DOHH2 (cell line): Measurements from ENCODE around the gene KLHL30.

Source experiments
- EZH2phosphoT487 ChIP-seq: fragments of 200-600 bp; sonication (generic); IDR thresholded peaks from 2 replicates; pipeline ENCODE4 v1.6.1; 2017; ENCODE audit warnings: borderline replicate concordance, mild to moderate bottlenecking, antibody characterized with exemption, low read length, moderate library complexity, mixed read lengths
- TF ChIP-seq, protein P1 (sequence below): fragments of 200-600 bp; sonication (generic); IDR thresholded peaks from one replicate; pipeline ENCODE4 v1.5.1; 2014; ENCODE audit warnings: antibody characterized with exemption, mild to moderate bottlenecking, low read depth, low read length; ENCODE audit not compliant: poor library complexity, severe bottlenecking

DNA sequence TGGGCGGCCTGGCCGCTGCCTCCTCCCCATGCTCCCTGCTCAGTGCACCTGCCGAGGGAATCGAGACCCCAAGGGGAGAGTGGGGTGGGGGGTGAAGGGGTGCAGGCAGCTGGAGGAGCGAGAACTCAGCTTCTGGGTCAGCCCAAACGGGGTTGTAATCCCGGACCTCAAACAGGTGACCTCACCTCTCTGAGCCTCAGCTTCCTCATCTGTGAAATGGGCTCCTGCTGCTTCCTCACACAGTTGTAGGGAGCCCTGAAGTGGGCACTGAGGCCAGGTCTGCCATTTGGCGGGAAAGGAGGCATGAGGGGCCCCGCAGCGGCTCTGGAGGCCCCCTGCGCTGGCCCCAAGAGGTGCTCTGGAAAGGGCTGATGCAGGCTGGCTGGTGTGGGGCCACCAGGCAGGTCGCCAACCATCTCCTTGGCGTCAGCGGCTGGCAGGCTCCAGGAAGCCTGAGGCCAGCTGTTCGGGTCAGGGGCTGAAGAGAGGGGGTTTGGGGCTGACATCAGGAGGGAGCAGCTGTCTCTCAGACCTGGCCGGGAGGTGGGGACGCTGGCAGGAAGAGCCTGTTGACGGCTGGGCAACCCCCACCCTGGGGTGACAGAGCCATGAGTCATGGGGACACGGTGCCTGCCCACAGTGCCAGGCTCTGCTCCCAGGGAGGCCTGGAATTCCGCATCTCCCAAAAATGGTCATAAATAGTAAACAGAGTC is 4.9 kb downstream of the KLHL30 start:
- TF ChIP-seq, protein P1, sequence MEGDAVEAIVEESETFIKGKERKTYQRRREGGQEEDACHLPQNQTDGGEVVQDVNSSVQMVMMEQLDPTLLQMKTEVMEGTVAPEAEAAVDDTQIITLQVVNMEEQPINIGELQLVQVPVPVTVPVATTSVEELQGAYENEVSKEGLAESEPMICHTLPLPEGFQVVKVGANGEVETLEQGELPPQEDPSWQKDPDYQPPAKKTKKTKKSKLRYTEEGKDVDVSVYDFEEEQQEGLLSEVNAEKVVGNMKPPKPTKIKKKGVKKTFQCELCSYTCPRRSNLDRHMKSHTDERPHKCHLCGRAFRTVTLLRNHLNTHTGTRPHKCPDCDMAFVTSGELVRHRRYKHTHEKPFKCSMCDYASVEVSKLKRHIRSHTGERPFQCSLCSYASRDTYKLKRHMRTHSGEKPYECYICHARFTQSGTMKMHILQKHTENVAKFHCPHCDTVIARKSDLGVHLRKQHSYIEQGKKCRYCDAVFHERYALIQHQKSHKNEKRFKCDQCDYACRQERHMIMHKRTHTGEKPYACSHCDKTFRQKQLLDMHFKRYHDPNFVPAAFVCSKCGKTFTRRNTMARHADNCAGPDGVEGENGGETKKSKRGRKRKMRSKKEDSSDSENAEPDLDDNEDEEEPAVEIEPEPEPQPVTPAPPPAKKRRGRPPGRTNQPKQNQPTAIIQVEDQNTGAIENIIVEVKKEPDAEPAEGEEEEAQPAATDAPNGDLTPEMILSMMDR, result no peak
- TF ChIP-seq EZH2phosphoT487, result no peak
